Hypothalamus (tissue), 51 donors: Measurements from ENCODE around the gene NDUFA3.
A peak's percentile ranks its signal among the peaks of the same experiment; 100 is the strongest.

Experiments used
- DNase-seq, 51 donors: peaks; one replicate each; lab custom pipeline; 2025; lab: John Stamatoyannopoulos, UW

Gene NDUFA3

DNA sequence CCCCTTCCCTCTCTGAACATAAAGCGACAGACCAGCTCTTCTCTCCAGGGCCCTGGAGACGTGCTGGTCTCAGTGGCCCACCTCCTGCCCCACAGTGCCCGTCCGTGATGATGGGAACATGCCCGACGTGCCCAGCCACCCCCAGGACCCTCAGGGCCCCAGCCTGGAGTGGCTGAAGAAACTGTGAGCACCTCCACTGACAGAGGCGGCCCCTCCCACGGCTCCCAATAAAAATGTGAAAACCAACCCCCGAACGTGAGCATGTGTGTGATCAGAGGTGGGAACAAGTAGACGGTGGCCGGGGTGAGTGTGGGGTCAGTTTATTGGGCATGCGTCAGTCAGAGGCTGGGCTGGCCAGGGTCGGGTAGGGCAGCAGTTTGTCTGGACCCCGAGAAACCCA lies 4.1 kb downstream of the NDUFA3 start:
- DNase-seq: no peak

DNA sequence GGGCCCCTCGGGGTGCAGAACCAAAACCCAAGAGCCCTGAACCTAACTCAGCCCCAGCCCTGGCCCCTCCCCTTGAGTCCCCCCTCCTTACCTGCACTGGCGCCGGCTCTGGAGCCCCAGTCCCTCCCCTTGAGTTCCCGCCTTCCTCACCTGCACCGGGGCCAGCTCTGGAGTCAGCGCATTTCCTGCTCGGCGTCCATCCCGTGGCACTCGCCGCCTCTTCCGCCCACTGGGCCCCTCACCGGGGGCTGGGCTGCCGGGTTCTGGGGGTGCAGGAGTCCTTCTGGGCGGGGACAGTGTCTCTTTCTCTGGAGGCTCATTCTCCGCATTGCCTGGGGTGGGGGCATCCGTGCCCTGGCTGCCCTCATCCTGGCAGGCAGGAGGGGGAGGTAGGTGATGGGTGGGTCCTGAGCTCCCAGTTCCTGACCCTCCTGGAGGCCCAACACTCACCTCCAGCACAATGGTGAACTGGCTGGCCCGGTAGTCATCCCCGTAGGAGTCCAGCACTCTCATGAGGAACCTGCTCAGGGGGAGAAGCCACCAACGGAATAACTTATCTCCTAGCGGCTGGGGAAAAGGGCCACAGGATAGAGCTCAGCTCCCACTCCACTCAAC lies 5.3 kb downstream of the NDUFA3 start:
- DNase-seq: no peak

DNA sequence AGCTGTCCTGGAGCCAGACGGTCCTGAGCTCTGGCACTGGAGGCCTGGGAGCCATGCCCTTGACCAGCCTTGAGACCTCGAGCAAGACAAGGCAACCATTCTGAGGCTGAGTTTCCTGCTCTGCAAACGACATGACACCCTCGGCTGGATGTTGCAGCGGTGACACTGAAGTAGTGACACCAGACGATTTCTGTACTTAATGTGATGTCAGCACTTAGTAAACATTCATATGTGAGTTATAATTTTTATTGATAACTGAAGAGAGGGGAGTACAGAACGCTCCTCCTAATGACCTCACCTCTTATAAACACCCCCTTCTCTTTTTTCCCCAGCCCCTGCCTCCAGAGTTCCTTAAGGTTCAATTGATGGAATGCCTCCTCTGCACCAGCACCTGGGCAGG lies 5.8 kb downstream of the NDUFA3 start:
- DNase-seq: no peak

DNA sequence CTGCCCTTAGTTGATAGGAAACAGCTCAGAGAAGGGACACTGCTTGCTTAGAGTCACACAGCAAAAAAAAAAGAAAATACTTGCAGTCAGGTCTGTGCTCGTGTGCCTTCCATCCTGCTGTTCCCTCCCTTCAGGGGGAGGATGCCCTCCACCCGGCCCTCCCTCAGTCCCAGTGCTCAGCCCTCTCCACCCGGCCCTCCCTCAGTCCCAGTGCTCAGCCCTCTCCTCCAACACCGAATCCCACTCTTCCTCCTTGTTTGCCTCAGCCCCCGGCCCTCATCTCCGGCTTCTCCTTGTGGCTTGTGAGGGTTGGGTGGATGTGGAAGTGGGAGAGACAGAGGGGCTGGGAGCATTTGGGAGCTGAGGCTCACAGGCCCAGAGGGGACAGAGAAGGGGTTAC lies 7.0 kb downstream of the NDUFA3 start:
- DNase-seq: no peak

DNA sequence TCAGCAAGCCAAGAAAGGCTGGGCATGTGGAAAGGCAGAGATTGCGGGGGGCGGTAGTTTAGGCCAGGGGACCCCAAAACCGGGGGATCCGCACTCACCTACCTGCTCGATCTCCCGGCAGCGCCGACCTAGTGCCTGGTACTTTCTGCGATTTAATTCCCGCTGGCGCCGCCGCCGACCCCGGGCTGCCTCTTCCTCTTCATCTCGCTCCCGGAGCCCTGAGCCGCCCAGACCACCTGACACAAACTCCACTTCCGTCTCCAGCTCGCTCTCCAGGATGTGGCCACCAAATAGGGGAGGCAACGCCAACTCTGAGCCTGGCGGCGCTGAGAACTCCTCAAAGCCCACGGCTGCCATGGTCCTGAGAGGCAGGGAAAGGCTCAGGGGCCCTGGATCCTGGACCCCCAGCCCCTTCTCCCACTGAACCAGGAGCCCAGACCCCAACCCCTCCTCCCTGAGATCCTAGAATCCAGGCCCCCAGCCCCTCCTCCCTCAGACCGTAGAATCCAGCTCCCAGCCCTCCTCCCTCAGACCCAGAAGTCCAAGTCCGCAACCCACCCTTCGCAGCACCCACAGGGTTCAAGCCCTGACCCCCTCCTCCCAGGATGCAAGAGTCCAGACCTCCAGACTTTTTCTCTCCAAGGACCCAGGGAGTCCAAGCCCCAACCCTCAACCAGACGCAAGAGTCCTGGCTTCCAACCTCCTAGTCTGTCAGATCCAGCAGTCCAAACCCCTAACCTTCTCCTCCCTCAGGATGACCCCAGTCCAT lies 11.9 kb downstream of the NDUFA3 start:
- peak in 29 of 51 donors; percentile 3 to 49 (median 32) for DNase-seq

DNA sequence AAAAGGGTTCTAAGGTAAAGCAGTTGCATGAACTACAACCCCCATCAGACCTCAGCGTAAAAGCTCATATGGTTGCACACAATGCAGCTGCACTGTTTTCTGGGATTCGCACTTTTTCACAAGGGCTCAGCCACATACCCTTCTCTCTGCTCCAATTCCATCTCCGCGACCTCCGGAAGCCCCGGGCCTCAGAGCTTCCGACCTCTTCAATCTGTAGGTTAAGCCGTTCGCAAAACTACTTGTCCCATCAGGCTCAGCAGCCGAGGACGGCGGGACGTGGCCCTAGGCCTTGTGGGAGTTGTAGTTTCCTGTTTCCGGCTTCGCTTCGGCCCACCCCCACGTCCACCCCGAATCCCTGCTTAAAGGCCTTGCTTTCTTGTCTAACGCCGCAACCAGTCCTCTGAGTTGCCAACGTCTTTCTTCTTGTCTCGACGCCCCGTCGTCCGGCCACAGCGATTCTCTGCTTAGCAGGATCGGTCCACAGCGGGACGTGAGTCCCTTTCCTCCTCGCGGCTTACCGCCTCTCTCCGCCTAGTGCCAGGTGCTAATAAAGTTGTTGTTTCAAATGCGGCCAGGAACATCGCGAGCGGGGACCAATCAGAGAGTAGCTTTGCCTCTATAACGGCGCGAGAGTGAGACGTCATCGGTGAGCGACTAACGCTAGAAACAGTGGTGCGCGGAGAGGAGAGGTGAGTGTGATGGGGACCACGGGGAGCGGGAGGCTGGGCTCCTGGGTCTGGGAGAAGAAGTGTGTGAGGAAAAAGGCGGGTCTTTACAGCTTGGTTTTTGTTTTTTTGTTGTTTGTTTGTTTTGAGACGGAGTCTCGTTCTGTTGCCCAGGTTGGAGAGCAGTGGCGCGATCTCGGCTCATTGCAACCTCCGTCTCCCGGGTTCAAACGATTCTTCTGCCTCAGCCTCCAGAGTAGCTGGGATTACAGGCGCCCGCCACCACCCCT lies 12.7 kb downstream of the NDUFA3 start, which contains the start of the genes PRPF31 and TFPT:
PRPF31 (plus strand) TSS at position 646 of the 955 bp plus-strand sequence. CDS start 2,525 bp downstream, outside the sequence.
TFPT (minus strand) TSS at position 549 of the 955 bp plus-strand sequence; CDS start at position 161, 388 bp downstream.
- DNase-seq: peak; percentile 79 to 100 (median 94)

DNA sequence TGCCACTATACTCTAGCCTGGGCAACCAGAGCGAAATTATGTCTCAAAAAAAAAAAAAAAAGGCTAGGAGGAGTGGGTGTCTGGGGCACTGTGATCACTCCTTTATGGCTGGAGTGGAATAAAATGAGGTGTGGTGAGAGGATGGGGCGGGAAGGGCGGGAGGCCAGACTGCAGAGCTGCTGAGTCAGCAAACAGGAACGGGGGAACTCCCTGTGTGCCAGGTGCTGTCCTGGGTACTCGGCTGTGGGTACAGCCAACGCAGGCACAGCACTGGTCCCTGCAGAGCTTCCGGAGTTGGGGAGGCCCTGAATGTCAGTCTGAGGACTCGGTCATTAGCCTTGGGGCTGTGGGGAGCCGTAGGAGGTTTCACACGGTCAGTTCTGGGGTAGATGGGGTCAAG lies 18.6 kb downstream of the NDUFA3 start:
- no peak for DNase-seq

DNA sequence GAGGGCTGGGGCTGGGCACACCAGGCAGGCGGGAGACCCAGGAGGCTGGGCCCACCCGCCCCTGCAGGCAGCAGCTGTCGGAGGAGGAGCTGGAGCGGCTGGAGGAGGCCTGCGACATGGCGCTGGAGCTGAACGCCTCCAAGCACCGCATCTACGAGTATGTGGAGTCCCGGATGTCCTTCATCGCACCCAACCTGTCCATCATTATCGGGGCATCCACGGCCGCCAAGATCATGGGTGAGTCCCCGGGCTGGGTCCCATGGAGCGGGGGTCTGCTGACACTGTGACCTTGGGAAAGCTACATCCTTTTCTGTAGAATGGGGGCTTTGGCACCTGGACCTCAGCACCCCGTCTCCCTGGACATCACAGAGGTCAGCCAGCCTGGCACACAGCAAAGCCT lies 21.0 kb downstream of the NDUFA3 start:
- DNase-seq: no peak

DNA sequence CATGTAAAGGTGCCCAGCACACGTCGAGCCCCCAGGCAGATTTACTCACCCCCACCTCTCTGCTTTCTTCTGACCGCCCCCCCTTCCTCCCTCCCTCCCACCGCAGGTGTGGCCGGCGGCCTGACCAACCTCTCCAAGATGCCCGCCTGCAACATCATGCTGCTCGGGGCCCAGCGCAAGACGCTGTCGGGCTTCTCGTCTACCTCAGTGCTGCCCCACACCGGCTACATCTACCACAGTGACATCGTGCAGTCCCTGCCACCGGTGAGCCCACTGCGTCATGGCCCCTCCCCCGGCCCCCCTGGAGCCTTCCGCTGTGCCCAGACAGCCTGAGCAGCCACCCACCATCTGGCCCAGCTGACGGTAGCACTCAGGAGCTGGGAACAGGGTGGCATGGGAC lies 21.7 kb downstream of the NDUFA3 start:
- no peak for DNase-seq

DNA sequence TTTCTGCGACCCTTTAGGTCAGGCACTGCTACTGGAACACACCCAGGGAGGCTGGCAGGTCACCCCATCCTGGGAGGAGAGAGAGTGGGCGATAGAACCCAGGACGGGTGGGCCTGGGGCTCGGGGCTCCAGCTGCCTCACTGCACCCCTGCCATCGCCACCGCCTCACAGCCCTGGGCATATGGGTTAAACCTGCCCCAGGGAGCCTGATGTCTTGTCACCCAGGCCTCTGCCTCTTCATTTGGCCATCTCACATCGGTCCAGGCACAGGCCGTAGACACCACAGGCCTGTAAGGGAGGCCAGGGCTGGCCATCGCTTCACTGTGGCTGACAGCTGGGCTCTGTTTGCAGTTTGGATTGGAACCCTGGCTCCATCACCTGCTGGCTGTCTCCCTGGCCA lies 23.1 kb downstream of the NDUFA3 start:
- DNase-seq: no peak

DNA sequence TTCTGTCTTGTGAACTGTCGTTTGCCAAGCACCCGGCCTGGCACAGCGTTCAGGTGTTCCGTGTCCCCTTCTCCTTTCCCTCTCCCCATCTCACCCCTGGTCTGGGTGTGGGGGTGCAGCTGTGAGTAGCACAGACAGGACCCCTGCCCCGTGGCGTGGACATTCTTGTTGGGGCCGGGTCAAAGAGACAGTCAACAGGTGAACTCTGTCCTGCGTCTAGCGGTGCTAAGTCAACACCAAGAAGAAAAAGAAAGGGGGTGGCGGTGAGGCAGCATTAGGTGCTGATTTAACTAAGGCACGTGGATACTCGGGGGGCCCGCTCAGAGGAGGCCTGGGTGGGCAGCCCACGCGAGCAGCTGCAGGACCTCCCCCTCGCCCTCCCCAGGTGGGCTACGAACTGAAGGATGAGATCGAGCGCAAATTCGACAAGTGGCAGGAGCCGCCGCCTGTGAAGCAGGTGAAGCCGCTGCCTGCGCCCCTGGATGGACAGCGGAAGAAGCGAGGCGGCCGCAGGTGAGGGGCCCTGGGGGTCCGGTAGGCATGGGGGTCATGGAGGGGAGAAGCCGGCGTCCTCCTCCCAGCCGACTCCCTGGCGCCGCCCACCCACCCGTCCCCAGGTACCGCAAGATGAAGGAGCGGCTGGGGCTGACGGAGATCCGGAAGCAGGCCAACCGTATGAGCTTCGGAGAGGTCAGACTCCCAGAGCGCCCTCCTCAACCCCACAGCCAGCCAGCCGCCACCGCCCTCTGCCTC lies 25.2 kb downstream of the NDUFA3 start:
- DNase-seq: no peak

DNA sequence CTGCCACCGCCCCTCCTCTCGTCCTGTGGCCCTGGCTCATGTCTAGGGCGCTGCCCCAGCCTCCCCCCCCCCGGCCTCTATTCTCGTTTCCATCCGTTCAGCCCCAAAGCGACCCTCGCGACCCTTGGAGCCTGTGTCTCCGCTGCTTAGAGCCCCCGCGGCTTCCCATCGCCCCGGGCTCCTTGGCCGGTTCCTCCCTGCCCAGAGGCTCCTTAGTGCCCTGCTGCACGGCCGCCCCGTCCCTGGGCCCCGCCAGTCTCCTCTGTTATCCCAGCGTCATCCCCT lies 25.7 kb downstream of the NDUFA3 start:
- DNase-seq: no peak

DNA sequence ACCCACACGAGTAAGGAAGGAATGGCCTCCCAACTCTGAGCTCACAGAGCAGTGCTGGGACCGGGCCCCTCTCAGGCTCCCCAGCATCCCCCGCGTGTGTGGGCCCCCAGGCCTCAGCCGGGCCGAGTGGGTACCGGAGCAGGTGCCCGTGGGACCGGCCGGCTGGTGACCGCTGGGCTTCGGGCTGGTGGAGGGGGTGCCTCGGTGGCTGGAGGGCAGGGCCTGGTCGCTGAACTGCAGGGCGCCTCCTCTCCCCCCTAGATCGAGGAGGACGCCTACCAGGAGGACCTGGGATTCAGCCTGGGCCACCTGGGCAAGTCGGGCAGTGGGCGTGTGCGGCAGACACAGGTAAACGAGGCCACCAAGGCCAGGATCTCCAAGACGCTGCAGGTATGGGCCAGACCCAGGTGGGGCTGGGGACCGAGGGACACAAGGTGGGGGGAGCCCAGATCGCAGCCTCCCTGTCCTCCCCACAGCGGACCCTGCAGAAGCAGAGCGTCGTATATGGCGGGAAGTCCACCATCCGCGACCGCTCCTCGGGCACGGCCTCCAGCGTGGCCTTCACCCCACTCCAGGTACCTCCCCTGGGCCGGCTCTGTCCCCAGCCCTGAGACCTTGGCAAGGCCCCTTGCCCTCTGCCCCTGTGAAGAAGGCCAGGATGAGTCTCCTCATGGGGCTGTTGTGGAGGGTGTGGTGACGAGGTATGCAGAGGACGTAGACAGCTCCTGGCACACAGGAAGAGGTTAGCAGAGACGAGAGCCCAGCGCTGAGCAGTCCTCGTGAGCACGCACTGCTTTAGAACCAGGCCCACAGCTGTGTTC lies 26.4 kb downstream of the NDUFA3 start:
- no peak for DNase-seq

DNA sequence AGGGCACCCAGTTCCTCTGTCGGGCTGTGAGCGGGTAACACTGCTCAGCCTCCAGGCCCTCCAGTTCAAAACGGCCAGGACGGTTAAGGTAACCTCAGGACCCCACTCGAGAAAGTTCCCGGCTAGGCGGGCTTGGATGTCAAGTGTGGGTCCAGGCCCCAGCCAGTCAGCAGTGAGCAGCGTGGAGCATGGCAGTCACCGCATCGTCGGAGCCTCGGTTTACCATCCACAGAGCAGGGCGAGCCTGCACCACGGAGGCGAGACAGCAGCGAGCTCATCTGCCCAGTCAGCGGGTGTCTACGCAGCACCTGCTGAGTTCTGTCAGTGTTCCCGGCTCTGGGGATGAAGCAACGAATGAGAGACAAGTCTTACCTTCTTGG lies 27.0 kb downstream of the NDUFA3 start:
- DNase-seq: no peak

DNA sequence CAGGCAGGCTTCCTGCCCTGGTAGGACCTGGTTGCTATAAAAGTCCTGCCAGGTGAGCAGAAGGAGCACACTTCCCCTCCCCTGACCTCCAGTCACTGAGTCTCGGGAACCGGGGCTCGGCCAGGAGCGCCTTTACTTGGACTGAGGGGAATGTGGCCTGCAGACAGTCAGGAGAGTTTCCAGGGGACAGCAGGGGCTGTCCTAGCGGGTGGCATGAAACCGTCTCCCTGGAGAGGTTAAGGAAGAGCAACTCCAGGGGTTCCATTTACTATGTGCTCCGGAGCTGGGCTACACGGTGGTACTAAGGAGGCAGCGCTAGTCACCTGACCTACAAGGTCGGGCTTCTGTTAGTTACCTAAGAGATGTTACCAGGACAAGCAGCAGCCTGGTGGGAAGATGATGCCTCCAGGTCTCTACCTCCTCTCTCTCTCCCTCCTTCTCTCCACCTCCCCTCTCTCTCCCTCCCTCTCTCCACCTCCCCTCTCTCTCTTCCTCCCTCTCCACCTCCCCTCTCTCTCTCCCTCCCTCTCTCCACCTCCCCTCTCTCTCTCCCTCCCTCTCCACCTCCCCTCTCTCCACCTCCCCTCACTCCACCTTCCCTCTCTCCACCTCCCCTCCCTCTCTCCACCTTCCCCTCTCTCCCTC lies 30.8 kb downstream of the NDUFA3 start:
- peak in 9 of 51 donors; percentile 0 to 50 (median 19) for DNase-seq

DNA sequence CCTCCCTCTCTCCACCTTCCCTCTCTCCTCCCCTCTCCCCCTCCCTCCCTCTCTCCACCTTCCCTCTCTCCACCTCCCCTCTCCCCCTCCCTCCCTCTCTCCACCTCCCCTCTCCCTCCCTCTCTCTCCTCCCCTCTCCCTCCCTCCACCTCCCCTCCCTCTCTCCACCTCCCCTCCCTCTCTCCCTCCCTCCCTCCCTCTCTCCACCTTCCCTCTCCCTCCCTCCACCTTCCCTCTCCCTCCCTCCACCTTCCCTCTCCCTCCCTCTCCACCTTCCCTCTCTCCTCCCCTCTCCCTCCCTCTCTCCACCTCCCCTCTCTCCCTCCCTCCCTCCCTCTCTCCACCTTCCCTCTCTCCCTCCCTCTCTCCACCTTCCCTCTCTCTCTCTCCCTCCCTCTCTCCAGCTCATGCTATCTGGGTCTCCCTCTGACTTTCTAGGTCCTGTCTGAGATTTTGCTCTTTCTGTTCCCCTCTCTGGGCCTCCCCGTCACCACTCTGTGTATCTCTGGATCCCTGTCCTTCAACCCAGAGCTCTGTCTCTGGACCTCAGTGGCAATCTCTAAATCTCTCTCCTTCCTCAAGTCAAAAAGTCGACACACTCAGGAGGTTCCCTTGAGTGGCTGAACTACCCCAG lies 31.4 kb downstream of the NDUFA3 start:
- no peak for DNase-seq

DNA sequence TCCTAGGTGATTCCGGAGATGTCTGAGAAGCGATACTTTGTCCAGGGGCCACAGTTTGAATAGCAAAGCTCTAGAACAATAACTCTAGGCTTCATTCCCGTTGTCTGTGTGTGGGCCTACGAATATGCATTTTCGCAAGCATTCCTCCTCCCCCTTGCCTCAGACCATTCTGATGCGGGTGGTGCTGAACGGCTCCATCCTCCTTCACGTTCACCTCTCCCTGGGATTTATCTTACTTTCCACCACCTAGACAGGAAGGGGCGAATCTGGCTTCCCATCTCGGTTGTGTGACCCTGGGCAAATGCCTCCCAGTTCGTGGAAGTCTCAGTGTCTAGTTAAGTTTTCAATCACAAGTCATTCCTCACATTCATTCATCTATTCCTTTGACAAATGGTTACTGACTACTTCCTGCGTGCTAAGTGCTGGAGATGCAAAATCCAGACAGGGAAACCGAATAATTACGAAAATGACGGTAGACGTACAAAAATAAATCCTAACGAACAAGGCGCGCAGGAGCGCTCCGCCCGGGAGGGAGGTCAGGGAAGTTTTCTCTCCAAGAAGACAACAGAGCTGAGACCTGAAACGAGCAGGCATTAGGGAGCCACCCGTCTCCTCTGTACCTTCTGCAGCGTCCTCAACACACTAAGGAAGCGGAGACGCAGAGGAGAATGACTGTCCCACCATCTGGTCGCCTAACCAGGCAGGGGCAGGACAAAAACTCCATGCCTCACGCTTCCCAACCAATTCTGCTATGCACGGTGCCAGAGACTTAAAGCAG lies 33.6 kb downstream of the NDUFA3 start:
- peak in 1 of 51 donors; percentile 26 for DNase-seq
